GM10266 (cell line): ENCODE measurements around the gene TTLL4.

Source experiments
- DNase-seq: peaks from one replicate; pipeline ENCODE4 v3.0.0; 2012; ENCODE audit errors: extremely low spot score
- CTCF ChIP-seq: IDR thresholded peaks from 2 replicates; pipeline ENCODE4 v1.5.1; 2012; ENCODE audit warnings: mild to moderate bottlenecking, low read depth; ENCODE audit not compliant: control insufficient read depth, insufficient read depth; ENCODE audit errors: missing control alignments

TTLL4 gene

DNA sequence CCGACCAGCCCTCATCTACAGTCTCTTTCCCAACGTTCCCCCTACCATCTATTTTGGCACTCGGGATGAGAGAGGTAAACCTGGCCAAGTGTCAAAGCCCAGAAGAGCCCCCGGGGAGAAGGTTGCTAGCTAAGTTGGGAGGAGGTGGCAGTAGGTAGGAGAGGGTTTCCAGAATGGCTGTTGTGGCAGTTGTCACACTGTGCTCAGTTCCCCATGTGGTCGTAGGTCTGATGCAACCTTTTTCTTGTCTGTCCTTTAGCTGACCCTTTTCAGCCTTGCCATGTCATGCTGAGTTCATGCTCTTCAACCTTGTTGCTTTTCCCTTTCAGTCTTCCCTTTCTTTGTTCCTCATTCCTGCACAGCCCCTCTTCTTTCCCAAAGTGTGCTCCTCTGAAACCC lies 34.5 kb downstream of the TTLL4 start:
- peak; percentile 37 for DNase-seq
- no peak for TF ChIP-seq CTCF

- DNase-seq = no peak
These were observed 35.2 kb downstream of the TTLL4 start for GRCh38 chr2:218745559-218746469.

DNA sequence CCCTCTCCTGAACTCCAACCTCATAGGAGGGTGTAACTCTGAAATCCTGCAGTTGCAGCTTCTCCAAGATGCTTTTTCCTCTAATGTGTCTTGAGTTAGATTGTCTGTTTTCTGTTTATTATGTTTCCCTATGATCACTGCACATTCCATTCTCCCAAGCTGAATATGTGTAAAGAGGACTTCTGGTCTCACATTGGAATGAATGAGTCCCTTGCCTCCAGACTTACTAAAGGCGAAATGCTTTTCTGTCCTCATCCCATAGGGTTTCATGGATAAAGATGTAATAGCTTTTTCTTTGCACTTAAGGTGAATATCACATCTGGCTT lies 35.8 kb downstream of the TTLL4 start:
- no peak for DNase-seq
- TF ChIP-seq CTCF = no peak

More at GRCh38 chr2:218745559-218746469, 35.2 kb downstream of the TTLL4 start:
- no peak for TF ChIP-seq CTCF

- no peak for TF ChIP-seq CTCF
- DNase-seq = no peak
These were observed 36.3 kb downstream of the TTLL4 start for GRCh38 chr2:218746960-218747359.

DNA sequence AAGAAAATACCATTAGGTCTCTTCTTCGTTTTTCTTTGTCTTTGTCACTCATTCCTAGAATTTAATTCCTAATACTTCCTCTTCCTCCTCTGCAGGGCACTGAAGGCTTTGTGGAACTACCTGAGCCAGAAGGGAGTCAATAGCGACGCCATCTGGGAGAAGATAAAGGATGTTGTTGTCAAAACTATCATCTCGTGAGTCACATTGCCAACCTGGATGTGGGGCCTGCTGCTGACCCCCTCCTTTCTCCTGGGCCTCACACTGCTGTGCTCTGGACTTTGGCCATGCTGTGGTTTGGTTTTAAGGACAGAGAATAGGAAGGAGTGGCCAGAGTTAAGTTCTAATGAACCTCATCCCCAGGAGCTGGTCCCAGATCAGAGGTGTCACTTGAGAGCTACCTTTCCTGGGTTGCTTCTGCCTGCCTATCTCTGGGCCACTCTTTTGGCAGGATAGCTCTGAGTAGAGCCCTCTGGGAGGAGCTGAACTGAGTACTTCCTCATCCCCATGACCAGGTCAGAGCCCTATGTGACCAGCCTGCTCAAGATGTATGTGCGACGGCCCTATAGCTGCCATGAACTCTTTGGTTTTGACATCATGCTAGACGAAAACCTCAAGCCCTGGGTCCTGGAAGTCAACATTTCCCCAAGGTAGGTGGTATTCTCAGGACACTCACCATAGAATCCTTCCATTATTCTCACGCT lies 38.3 kb downstream of the TTLL4 start:
- no peak for DNase-seq
- TF ChIP-seq CTCF = no peak

GRCh38 chr2:218754201-218754600 lies 43.6 kb downstream of the TTLL4 start:
- no peak for TF ChIP-seq CTCF
- DNase-seq = no peak

DNA sequence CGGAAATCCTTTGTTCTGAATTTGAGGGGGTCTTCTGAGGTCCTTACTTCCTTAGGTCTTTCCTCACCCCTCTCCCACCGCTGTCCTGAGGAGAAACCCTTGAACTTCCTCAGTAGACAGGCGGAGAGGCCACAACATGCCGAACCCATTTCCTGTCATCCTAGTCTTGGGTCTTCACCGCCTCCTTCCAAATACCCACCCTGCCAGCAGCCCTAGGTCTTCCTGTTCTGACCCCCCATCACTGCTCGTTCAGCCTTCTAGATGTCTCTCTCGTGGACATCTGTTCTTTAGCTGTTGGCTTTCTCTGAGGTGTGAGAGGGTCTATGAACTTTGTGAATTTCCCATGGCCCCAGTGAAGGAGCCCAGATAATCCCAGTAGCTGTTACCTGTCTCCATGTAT lies 44.1 kb downstream of the TTLL4 start:
- DNase-seq = no peak
- TF ChIP-seq CTCF = no peak
